H9 (cell line): ENCODE data around the gene PCBD2. TPM values are rescaled to one million over a fixed set of nuclear protein-coding genes. Genes with fewer than 3 reads are reported as not detected.

Experiments
- DNase-seq: peaks from one replicate; pipeline ENCODE4 v3.0.0-alpha.2; 2017
- H2AFZ ChIP-seq: one replicate; pipeline ENCODE4 v1.6.1; 2013; ENCODE audit warnings: mild to moderate bottlenecking, low read length, control low read depth, moderate library complexity
- H2AK5ac ChIP-seq: 2 replicates; pipeline ENCODE4 v1.6.1; 2013; ENCODE audit warnings: low read length, control low read depth, mixed read lengths; ENCODE audit not compliant: insufficient read length
- H2BK120ac ChIP-seq: one replicate; pipeline ENCODE4 v1.6.1; 2013; ENCODE audit warnings: low read depth, mild to moderate bottlenecking, low read length, control low read depth, inconsistent platforms; ENCODE audit not compliant: poor library complexity, severe bottlenecking
- H2BK12ac ChIP-seq: 2 replicates; pipeline ENCODE4 v1.6.1; 2013; ENCODE audit warnings: low read length, control low read depth, mixed read lengths, low read depth; ENCODE audit not compliant: insufficient read length
- H2BK15ac ChIP-seq: 2 replicates; pipeline ENCODE4 v1.6.1; 2013; ENCODE audit warnings: low read depth, low read length, control low read depth
- H2BK20ac ChIP-seq: one replicate; pipeline ENCODE4 v1.6.1; 2013; ENCODE audit warnings: low read depth, mild to moderate bottlenecking, low read length, control low read depth, inconsistent platforms; ENCODE audit not compliant: poor library complexity, severe bottlenecking
- H2BK5ac ChIP-seq: 2 replicates; pipeline ENCODE4 v1.6.1; 2013; ENCODE audit warnings: low read length, control low read depth, mixed read lengths; ENCODE audit not compliant: insufficient read length
- H3K14ac ChIP-seq: 2 replicates; pipeline ENCODE4 v1.6.1; 2013; ENCODE audit warnings: low read length, control low read depth; ENCODE audit not compliant: insufficient read depth
- H3K18ac ChIP-seq: 2 replicates; pipeline ENCODE4 v1.6.1; 2013; ENCODE audit warnings: low read depth, mild to moderate bottlenecking, mixed read lengths, low read length, control low read depth; ENCODE audit not compliant: insufficient read length
- H3K23ac ChIP-seq: 2 replicates; pipeline ENCODE4 v1.6.1; 2013; ENCODE audit warnings: low read length, control low read depth, mixed read lengths, low read depth; ENCODE audit not compliant: insufficient read length
- H3K23me2 ChIP-seq: 2 replicates; pipeline ENCODE4 v1.6.1; 2013; ENCODE audit warnings: low read depth, mild to moderate bottlenecking, mixed read lengths, low read length, control low read depth; ENCODE audit not compliant: insufficient read length, poor library complexity, severe bottlenecking
- H3K27ac ChIP-seq: 2 replicates; pipeline ENCODE4 v1.5.1; 2013; ENCODE audit warnings: low read length, control low read depth, mixed read lengths, low read depth; ENCODE audit not compliant: insufficient read length
- H3K27me3 ChIP-seq: 2 replicates; pipeline ENCODE4 v1.6.1; 2013; ENCODE audit warnings: low read length, control low read depth, inconsistent platforms; ENCODE audit not compliant: insufficient read depth
- H3K4ac ChIP-seq: 2 replicates; pipeline ENCODE4 v1.6.1; 2013; ENCODE audit warnings: low read depth, mild to moderate bottlenecking, control low read depth, inconsistent platforms, low read length, moderate library complexity
- H3K4me1 ChIP-seq: 2 replicates; pipeline ENCODE4 v1.6.1; 2013; ENCODE audit warnings: low read length, control low read depth, inconsistent platforms; ENCODE audit not compliant: insufficient read depth
- H3K4me2 ChIP-seq: 2 replicates; pipeline ENCODE4 v1.6.1; 2013; ENCODE audit warnings: low read length, control low read depth, mixed read lengths; ENCODE audit not compliant: insufficient read length, insufficient read depth
- H3K56ac ChIP-seq: 2 replicates; pipeline ENCODE4 v1.6.1; 2013; ENCODE audit warnings: low read depth, mild to moderate bottlenecking, mixed read lengths, low read length, control low read depth; ENCODE audit not compliant: insufficient read length
- H3K79me1 ChIP-seq: 2 replicates; pipeline ENCODE4 v1.6.1; 2013; ENCODE audit warnings: low read depth, mild to moderate bottlenecking, moderate library complexity, low read length, control low read depth, inconsistent platforms; ENCODE audit not compliant: insufficient read depth, poor library complexity, severe bottlenecking
- H3K79me2 ChIP-seq: 2 replicates; pipeline ENCODE4 v1.6.1; 2013; ENCODE audit warnings: low read length, control low read depth, inconsistent platforms; ENCODE audit not compliant: insufficient read depth
- H3K9ac ChIP-seq: 2 replicates; pipeline ENCODE4 v1.6.1; 2013; ENCODE audit warnings: low read length, control low read depth, mixed read lengths; ENCODE audit not compliant: insufficient read length; ENCODE audit errors: extremely low read depth
- H3K9me3 ChIP-seq: one replicate; pipeline ENCODE4 v1.6.1; 2013; ENCODE audit warnings: low read depth, low read length, inconsistent platforms; ENCODE audit not compliant: control insufficient read depth
- H3T11ph ChIP-seq: one replicate; pipeline ENCODE4 v1.6.1; 2013; ENCODE audit warnings: mild to moderate bottlenecking, low read length, control low read depth, inconsistent platforms
- H4K20me1 ChIP-seq: one replicate; pipeline ENCODE4 v1.6.1; 2013; ENCODE audit not compliant: control insufficient read depth, insufficient read length, insufficient read depth
- H4K5ac ChIP-seq: 2 replicates; pipeline ENCODE4 v1.6.1; 2013; ENCODE audit warnings: low read depth, mild to moderate bottlenecking, mixed read lengths, low read length, control low read depth; ENCODE audit not compliant: insufficient read length
- H4K8ac ChIP-seq: replicated peaks from 2 replicates; pipeline ENCODE4 v1.6.1; 2013; ENCODE audit warnings: low read length, control low read depth, mixed read lengths, low read depth; ENCODE audit not compliant: insufficient read length
- H4K91ac ChIP-seq: 2 replicates; pipeline ENCODE4 v1.6.1; 2013; ENCODE audit warnings: low read depth, mild to moderate bottlenecking, moderate library complexity, mixed read lengths, low read length, control low read depth; ENCODE audit not compliant: insufficient read length
- H3K27ac Mint-ChIP-seq, 3 experiments: 2 replicates in 2 of 3; 3 replicates in 1 of 3; pipeline ENCODE4 v1.8.0; 2020 to 2021; ENCODE audit warnings: mixed read lengths in 3 of 3, mild to moderate bottlenecking in 1 of 3, moderate library complexity in 1 of 3
- H3K27me3 Mint-ChIP-seq: 2 replicates; pipeline ENCODE4 v1.8.0; 2021; ENCODE audit warnings: low read depth, mild to moderate bottlenecking, moderate library complexity, mixed read lengths
- H3K36me3 Mint-ChIP-seq, 3 experiments: 2 replicates in 2 of 3; 3 replicates in 1 of 3; pipeline ENCODE4 v1.8.0; 2020 to 2021; ENCODE audit warnings: low read depth in 3 of 3, mixed read lengths in 3 of 3; ENCODE audit not compliant: insufficient read depth in 1 of 3
- H3K4me1 Mint-ChIP-seq, 2 experiments: 2 replicates each; pipeline ENCODE4 v1.8.0; 2020; ENCODE audit warnings: mixed read lengths in 2 of 2
- H3K4me3 Mint-ChIP-seq, 2 experiments: 2 replicates in 1 of 2; 3 replicates in 1 of 2; pipeline ENCODE4 v1.8.0; 2020 to 2021; ENCODE audit warnings: mild to moderate bottlenecking in 2 of 2, mixed read lengths in 2 of 2, moderate library complexity in 1 of 2
- H3K9me3 Mint-ChIP-seq, 2 experiments: 2 replicates in 1 of 2; 3 replicates in 1 of 2; pipeline ENCODE4 v1.8.0; 2020; ENCODE audit warnings: mild to moderate bottlenecking in 2 of 2, mixed read lengths in 2 of 2, moderate library complexity in 1 of 2
- WGBS: extraction: QIAGEN DNeasy Blood & Tissue Kit; methylation state at CpG from one replicate; pipeline ENCODE4 v1.1.7; 2013; ENCODE audit warnings: missing lambda C conversion rate, low lambda C conversion rate, mixed read lengths; ENCODE audit not compliant: insufficient read length; ENCODE audit errors: extremely low coverage; 5-methylcytosine and 5-hydroxymethylcytosine counted together
- total RNA-seq: library from RNA; stranded (reverse); gene quantifications from 2 replicates; pipeline ENCODE4 v1.2.1, GENCODE V29; 2021
- TF ChIP-seq, protein P1 (sequence below): fragments of 200-600 bp; sonication (generic); conservative IDR thresholded peaks from 3 replicates; pipeline ENCODE4 v1.8.0; 2021; ENCODE audit warnings: antibody characterized with exemption, mild to moderate bottlenecking

The PCBD2 gene
- total RNA-seq, 1 experiment from 2014 or later: 11.9 TPM

DNA sequence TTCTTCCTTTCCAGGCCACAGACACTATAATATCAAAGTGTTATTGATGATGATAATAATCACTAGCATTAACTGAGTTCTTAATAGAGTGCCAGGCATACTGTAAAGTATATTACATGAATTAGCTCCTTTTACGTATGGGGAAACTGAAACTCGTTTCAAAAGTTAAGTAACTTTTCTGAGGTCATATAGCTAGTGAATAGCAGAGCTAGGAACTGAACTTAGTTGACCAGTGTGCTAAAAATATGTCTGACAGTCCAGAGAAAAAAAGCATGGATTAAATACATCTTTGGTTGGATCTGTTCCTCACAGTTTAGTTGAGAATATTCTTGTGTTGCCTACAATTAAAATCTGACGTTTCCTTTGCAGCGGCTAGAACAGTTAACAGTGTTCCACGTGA is 44.4 kb downstream of the PCBD2 start:
- no peaks in the 10 kb centered on the region for H3K4me1 ChIP-seq
- H3K79me2 ChIP-seq: no peaks in the 10 kb centered on the region
- no peak overlapping the region for H4K8ac ChIP-seq
- H3K9me3 ChIP-seq: no peaks in the 10 kb centered on the region
- no peaks in the 10 kb centered on the region for H3K27me3 ChIP-seq
- TF ChIP-seq, protein P1, sequence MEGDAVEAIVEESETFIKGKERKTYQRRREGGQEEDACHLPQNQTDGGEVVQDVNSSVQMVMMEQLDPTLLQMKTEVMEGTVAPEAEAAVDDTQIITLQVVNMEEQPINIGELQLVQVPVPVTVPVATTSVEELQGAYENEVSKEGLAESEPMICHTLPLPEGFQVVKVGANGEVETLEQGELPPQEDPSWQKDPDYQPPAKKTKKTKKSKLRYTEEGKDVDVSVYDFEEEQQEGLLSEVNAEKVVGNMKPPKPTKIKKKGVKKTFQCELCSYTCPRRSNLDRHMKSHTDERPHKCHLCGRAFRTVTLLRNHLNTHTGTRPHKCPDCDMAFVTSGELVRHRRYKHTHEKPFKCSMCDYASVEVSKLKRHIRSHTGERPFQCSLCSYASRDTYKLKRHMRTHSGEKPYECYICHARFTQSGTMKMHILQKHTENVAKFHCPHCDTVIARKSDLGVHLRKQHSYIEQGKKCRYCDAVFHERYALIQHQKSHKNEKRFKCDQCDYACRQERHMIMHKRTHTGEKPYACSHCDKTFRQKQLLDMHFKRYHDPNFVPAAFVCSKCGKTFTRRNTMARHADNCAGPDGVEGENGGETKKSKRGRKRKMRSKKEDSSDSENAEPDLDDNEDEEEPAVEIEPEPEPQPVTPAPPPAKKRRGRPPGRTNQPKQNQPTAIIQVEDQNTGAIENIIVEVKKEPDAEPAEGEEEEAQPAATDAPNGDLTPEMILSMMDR: no peak
- H3K9ac ChIP-seq: no peak overlapping the region
- H3K79me1 ChIP-seq: no peaks in the 10 kb centered on the region
- no peak overlapping the region for H3K4ac ChIP-seq
- no CpG with 5 or more reads among the region's 5 CpGs for WGBS
- no peak overlapping the region for H3K23ac ChIP-seq
- peaks cover 2 to 6% (median 3%) of the 10 kb centered on the region in 3 experiments; a peak in 5 of 7 replicates for H3K36me3 Mint-ChIP-seq
- H4K91ac ChIP-seq: no peak overlapping the region
- H4K20me1 ChIP-seq: no peaks in the 10 kb centered on the region
- H3T11ph ChIP-seq: no peak overlapping the region
- no peak overlapping the region for H2AFZ ChIP-seq
- no peaks in the 10 kb centered on the region for H3K27me3 Mint-ChIP-seq
- H3K4me3 Mint-ChIP-seq: no peak overlapping the region
- H2BK5ac ChIP-seq: no peak overlapping the region
- H3K18ac ChIP-seq: no peak overlapping the region
- H2BK15ac ChIP-seq: no peak overlapping the region
- no peak overlapping the region for H3K56ac ChIP-seq
- H3K23me2 ChIP-seq: no peaks in the 10 kb centered on the region
- DNase-seq: no peak
- no peak overlapping the region for H3K4me2 ChIP-seq
- no peak overlapping the region for H3K27ac Mint-ChIP-seq
- no peak overlapping the region for H2BK120ac ChIP-seq
- no peak overlapping the region for H4K5ac ChIP-seq
- peaks cover 0 to 3% of the 10 kb centered on the region in 2 experiments; a peak in 2 of 5 replicates for H3K9me3 Mint-ChIP-seq
- H2AK5ac ChIP-seq: no peak overlapping the region
- H3K4me1 Mint-ChIP-seq: peaks cover 0 to 2% of the 10 kb centered on the region in 2 experiments; a peak in 1 of 4 replicates
- H2BK20ac ChIP-seq: no peak overlapping the region
- no peak overlapping the region for H3K14ac ChIP-seq
- H3K27ac ChIP-seq: no peak overlapping the region
- H2BK12ac ChIP-seq: no peak overlapping the region
